Right lobe of liver (tissue), 4 donors: ENCODE measurements around the gene FBRSL1.

Experiments used
- POLR2A ChIP-seq: fragments of 450-650 bp; IDR thresholded peaks from one replicate; pipeline ENCODE4 v1.6.1; 2017; ENCODE audit warnings: antibody characterized with exemption, mild to moderate bottlenecking
- TF ChIP-seq, protein P1 (sequence below), 4 donors: fragments of 200-600 bp in 3 of 4; fragments of 450-650 bp in 1 of 4; IDR thresholded peaks; one replicate each; pipeline versions ENCODE4 v1.5.1 to v1.8.0; 2016 to 2022; ENCODE audit warnings: antibody characterized with exemption in 4 of 4, mild to moderate bottlenecking in 2 of 4
- donor health status: DM: no; HTN: no; CAD: no.
- donor health status: DM: no; HTN: no; CAD: no.
- donor health status: DM: no; HTN: yes; CAD: no.

DNA sequence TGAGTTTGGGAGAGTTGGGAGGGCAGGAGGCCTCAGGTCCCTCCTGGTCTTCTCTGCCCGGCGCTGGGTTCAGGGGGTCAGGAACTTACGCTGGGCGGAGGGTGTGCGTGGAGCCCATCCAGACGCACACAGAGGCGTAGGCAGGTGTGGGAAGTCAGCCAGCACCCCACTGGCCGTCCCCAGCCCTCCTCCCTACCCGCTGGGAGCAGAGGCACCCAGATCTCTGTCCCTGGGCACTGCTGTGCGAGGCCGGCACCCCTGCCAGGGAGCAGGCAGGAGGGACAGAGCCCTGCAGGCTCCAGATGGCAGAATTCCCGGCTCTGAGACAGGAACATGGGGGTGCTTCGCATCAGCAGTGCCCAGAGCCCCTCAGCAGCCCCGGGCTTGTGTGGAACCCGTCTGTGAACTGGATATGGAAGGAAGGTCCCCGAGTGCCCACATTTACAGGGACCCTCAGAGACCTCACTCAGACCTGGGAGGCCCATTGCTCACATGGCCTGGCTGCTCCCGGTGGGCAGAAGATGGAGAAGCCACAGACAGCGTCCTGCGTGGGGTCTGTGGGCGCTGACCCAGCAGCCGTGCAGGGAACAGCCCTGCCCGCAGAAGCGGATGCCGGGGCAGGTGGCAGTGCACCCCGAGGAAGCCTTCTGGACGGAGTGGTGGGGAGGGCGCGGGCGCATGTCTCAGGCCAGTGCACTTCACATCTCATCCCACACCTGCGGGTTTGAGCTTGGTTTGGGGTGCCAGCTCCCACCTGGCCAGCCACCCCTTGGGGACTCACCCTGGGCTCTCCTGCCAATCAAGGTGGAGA is 61.1 kb downstream of the FBRSL1 start:
- TF ChIP-seq, protein P1, sequence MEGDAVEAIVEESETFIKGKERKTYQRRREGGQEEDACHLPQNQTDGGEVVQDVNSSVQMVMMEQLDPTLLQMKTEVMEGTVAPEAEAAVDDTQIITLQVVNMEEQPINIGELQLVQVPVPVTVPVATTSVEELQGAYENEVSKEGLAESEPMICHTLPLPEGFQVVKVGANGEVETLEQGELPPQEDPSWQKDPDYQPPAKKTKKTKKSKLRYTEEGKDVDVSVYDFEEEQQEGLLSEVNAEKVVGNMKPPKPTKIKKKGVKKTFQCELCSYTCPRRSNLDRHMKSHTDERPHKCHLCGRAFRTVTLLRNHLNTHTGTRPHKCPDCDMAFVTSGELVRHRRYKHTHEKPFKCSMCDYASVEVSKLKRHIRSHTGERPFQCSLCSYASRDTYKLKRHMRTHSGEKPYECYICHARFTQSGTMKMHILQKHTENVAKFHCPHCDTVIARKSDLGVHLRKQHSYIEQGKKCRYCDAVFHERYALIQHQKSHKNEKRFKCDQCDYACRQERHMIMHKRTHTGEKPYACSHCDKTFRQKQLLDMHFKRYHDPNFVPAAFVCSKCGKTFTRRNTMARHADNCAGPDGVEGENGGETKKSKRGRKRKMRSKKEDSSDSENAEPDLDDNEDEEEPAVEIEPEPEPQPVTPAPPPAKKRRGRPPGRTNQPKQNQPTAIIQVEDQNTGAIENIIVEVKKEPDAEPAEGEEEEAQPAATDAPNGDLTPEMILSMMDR (IDR thresholded peaks at IDR 0.05), result no peak
- TF ChIP-seq POLR2A, result no peak
